ENCODE data around the gene CNOT6. TPM values are rescaled to one million over a fixed set of nuclear protein-coding genes. Genes with fewer than 3 reads are reported as not detected.

Gene CNOT6
- total and polyA plus RNA-seq, 10 of the 15 experiments (the other 5 are each of a cell fraction or from before 2014, with no cell fraction given), result 3.8 to 22.1 (median 12.1) TPM

DNA sequence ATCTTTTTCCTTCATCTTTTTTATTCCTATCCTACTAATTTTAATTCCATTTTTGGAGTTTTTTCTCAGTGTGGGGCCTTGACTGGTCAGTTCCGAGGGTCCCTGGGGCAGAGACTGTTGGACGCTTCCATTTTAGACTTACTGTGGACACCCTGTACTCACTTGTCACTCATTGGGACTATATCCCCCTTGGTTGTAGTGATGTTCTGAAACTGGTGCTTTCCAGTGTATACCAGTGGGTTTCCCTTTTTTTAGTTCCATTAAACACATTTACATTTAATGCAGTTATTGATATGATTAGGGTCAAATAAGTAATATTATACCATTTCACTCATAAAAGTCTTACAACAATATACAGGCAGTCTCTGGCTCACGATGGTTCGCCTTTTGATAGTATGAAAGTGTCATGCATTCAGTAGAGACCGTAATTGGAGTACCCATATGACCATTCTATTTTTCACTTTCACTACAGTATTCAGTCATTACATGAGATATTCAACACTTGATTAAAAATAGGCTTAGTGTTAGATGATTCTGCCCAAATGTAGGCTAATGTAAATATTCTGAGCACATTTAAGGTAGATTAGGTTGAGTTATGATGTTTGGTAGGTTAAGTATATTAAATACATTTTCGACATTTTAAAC lies 46.0 kb downstream of the CNOT6 start (continued):
- TF ChIP-seq ZNF24 (IDR thresholded peaks at IDR 0.05) (no peak), ASH2L (IDR thresholded peaks at IDR 0.05; ENCODE audit: borderline replicate concordance, low read depth) (no peak), POLR2AphosphoS2 (IDR thresholded peaks at IDR 0.05; ENCODE audit: low read depth, low read length) (no peak), NRF1 (conservative IDR thresholded peaks at IDR 0.05; ENCODE audit: low read depth, low read length) (no peak), MYB (IDR thresholded peaks at IDR 0.05; ENCODE audit: borderline replicate concordance, low read depth, low read length) (no peak), NFYA (IDR thresholded peaks at IDR 0.05; ENCODE audit: borderline replicate concordance, low read depth, low read length) (no peak), ZNF207 (IDR thresholded peaks at IDR 0.05; ENCODE audit: borderline replicate concordance) (no peak), CHD4 (IDR thresholded peaks at IDR 0.05) (no peak), FOXK2 (IDR thresholded peaks at IDR 0.05) (no peak), SREBF2 (IDR thresholded peaks at IDR 0.05; ENCODE audit: low read length) (no peak), NFIC (IDR thresholded peaks at IDR 0.05; ENCODE audit: low read depth, low read length) (peak; percentile 57), JUNB (IDR thresholded peaks at IDR 0.05) (peak; percentile 93), SIX5 (IDR thresholded peaks at IDR 0.05; ENCODE audit: low read depth, low read length, severe bottlenecking) (no peak), CEBPB (IDR thresholded peaks at IDR 0.05; ENCODE audit: borderline replicate concordance in 1 of 2, low read depth in 2 of 2, low read length in 2 of 2) (no peak), ZNF217 (IDR thresholded peaks at IDR 0.05) (peak; percentile 74; the same call in 1 of the 2 replicates), DPF2 (IDR thresholded peaks at IDR 0.05) (peak; percentile 89), BACH1 (IDR thresholded peaks at IDR 0.05; ENCODE audit: borderline replicate concordance) (no peak; the same call in 1 of the 2 replicates), PAX8 (IDR thresholded peaks at IDR 0.05) (no peak), HDAC6 (IDR thresholded peaks at IDR 0.05; ENCODE audit: unreplicated experiment) (no peak), BRCA1 (IDR thresholded peaks at IDR 0.05; ENCODE audit: low read depth, low read length) (no peak), MEF2B (IDR thresholded peaks at IDR 0.05; ENCODE audit: partially characterized antibody, poor library complexity, severe bottlenecking) (peak; percentile 63), SMAD1 (IDR thresholded peaks at IDR 0.05; ENCODE audit: low read depth, partially characterized antibody) (no peak)
- TF ChIP-seq, protein P1, sequence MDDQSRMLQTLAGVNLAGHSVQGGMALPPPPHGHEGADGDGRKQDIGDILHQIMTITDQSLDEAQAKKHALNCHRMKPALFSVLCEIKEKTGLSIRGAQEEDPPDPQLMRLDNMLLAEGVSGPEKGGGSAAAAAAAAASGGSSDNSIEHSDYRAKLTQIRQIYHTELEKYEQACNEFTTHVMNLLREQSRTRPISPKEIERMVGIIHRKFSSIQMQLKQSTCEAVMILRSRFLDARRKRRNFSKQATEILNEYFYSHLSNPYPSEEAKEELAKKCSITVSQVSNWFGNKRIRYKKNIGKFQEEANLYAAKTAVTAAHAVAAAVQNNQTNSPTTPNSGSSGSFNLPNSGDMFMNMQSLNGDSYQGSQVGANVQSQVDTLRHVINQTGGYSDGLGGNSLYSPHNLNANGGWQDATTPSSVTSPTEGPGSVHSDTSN (IDR thresholded peaks at IDR 0.05; ENCODE audit: insufficient replicate concordance, low read depth, low read length), result no peak
- TF ChIP-seq, protein P2, sequence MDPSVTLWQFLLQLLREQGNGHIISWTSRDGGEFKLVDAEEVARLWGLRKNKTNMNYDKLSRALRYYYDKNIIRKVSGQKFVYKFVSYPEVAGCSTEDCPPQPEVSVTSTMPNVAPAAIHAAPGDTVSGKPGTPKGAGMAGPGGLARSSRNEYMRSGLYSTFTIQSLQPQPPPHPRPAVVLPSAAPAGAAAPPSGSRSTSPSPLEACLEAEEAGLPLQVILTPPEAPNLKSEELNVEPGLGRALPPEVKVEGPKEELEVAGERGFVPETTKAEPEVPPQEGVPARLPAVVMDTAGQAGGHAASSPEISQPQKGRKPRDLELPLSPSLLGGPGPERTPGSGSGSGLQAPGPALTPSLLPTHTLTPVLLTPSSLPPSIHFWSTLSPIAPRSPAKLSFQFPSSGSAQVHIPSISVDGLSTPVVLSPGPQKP (IDR thresholded peaks at IDR 0.05; ENCODE audit: low read depth, low read length), result no peak
- TF ChIP-seq, protein P3, sequence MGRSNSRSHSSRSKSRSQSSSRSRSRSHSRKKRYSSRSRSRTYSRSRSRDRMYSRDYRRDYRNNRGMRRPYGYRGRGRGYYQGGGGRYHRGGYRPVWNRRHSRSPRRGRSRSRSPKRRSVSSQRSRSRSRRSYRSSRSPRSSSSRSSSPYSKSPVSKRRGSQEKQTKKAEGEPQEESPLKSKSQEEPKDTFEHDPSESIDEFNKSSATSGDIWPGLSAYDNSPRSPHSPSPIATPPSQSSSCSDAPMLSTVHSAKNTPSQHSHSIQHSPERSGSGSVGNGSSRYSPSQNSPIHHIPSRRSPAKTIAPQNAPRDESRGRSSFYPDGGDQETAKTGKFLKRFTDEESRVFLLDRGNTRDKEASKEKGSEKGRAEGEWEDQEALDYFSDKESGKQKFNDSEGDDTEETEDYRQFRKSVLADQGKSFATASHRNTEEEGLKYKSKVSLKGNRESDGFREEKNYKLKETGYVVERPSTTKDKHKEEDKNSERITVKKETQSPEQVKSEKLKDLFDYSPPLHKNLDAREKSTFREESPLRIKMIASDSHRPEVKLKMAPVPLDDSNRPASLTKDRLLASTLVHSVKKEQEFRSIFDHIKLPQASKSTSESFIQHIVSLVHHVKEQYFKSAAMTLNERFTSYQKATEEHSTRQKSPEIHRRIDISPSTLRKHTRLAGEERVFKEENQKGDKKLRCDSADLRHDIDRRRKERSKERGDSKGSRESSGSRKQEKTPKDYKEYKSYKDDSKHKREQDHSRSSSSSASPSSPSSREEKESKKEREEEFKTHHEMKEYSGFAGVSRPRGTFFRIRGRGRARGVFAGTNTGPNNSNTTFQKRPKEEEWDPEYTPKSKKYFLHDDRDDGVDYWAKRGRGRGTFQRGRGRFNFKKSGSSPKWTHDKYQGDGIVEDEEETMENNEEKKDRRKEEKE (IDR thresholded peaks at IDR 0.05), result no peak
- TF ChIP-seq, protein P4, sequence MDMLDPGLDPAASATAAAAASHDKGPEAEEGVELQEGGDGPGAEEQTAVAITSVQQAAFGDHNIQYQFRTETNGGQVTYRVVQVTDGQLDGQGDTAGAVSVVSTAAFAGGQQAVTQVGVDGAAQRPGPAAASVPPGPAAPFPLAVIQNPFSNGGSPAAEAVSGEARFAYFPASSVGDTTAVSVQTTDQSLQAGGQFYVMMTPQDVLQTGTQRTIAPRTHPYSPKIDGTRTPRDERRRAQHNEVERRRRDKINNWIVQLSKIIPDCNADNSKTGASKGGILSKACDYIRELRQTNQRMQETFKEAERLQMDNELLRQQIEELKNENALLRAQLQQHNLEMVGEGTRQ (IDR thresholded peaks at IDR 0.05; ENCODE audit: borderline replicate concordance, low read depth, low read length), result no peak

All from GM12878 (cell line).